HG03175 (cell line): ENCODE results near the gene TBC1D21.

Source experiments
- ATAC-seq: cut with Tn5 transposase; IDR thresholded peaks from one replicate; pipeline ENCODE4 v1.9.1; 2021; ENCODE audit warnings: mild to moderate bottlenecking, moderate library complexity; ENCODE audit not compliant: unreplicated experiment

TBC1D21 gene

DNA sequence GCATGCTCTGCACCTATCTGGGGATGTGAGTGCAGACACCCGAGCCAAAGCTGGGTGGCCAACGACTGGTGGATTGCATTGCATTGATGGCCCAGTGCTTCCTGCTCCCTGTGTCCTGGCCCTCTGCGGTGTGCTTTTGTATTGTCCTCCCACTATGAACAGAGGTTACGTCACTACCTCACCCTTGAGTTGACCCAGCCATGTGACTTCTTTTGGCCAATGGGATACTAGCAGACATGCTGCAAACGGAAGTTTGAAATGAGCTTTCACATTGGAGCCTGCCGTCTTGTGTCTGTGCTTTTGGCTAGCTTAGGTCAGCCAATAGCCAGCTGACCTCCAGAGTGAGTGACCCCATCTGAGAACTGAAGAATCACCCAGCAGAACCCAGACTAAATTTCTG is 15.3 kb upstream of the TBC1D21 start:
- ATAC-seq: no peak

GRCh38 chr15:73862276-73862675 is 11.1 kb upstream of the TBC1D21 start:
- no peak for ATAC-seq

DNA sequence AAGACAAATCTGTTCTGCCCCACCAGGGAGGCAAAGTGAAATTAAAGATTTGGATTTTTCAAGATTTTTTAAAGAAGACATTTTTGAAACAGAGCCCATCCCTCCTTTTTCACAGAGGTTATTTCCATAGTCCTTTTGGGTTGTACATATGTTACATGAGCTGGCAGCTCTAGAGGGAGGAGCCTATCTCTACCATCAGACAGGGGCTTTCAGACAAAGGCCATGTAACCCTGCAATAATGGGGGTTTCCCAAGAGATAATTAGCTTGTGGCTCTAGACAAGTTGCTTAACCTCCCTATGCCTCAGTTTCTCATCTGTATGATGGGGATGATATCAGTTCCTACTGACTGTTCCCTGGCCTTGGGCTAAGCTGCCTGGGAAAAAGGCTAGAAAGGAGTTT is 8.0 kb upstream of the TBC1D21 start:
- ATAC-seq: no peak

DNA sequence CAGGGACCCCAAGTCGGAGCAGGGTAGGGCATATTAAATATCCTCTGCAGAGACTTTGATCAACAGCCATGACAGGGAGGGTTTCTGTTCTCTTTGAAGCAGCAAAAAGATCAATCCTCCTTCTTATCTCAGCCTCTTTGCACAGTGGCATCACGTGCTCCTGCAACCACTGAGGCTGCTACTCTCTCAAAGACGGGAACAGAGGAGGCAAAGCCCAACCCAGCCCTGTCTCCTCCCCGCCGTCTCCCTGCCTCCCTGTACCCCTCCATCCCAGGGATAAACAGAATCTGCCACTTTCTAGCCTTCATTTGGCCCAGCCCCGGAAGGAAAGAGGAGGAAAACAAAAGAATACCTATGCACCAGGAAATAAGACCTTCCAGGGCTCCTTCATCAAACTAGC is 7.5 kb upstream of the TBC1D21 start:
- ATAC-seq: no peak

- no peak for ATAC-seq
Measured at GRCh38 chr15:73866481-73866880, 6.9 kb upstream of the TBC1D21 start.

- no peak for ATAC-seq
Measured at GRCh38 chr15:73866881-73867410, 6.4 kb upstream of the TBC1D21 start.

- ATAC-seq: no peak
Measured at GRCh38 chr15:73867426-73867825, 5.9 kb upstream of the TBC1D21 start.

DNA sequence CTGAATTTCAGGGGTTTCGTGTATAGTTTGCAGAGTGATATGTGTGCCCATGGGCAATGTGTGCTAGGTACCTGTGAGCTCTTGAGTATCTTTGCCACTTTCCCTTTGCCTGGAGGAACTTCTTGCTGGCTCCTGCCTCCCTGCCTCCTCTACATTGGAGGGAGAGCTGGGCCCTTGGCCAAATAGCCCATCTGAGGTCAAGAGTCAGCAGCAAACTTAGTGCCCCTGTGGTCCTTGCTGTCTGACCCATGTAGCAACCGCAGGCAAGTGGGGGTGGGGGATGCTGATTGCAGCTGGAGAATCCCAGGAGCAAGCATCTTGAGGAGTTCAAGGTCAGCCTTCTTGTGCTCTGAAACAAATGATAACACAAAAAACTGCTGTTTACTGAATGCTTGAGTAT is 5.4 kb upstream of the TBC1D21 start:
- ATAC-seq: no peak

- no peak for ATAC-seq
Measured at GRCh38 chr15:73869216-73869995, 4.0 kb upstream of the TBC1D21 start.

DNA sequence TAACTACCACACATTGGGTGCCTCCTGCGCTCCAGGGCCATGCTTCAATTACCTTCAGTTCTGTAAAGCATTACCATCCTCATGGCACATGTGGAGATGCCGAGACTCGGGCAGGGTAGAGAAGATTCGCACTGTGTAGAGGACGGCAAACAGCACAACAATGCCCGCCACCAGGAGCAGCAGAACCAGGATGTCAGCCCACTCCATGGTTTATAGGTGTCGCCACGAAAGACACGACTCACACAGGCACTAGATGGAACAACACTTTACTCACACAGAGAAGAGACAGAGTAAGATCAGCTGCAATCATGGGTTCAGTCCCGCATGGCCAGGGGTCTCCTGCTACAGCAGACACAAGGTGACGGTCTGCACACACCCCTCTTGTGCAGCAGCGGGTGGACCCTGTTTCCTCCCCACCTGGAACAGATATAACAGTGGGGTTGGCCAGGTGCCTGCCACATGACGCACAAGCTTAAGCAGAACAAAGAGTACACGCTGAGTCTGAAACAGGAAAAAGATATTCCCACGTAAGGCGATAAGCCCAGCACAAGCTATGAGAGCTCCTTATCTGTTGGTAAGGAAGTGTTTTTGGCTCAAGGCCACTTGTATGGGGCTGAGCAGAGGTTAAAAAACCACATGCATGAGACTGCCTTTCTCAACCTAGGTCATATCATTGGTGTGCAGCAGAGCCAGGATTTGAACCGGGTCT is 2.5 kb upstream of the TBC1D21 start:
- no peak for ATAC-seq

- ATAC-seq: no peak
Measured at GRCh38 chr15:73872346-73872745, 1.0 kb upstream of the TBC1D21 start.

DNA sequence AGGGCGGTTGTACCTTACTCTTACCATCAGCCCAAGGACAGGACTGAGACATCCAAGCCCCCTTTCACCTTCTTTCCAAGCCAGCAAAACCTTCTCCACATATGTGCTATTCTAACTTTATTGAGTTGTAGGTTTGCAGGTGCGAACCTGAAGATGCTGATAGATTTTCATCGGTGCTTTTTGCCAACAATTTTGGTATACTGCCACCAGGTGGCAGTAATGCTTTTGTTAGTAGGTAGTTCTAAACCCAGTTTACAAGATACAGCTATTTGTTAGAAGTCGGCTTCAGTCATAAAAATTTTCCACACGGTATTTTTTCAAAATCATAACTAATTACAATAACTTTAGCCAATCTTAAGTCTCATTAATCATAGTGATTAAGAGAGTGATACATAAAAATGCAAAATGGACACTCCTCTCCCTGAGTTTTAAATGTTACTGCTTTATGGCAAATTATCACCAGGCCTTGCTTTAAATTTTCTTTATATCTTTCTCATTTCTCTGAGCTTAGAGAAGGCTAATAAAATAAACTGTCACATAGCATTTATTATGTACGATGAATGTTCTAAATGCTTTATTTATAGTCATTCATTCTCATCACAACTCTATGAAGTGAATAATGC is 636 bp downstream of the TBC1D21 start:
- ATAC-seq: no peak

- ATAC-seq: no peak
Measured at GRCh38 chr15:73879426-73879825, 6.1 kb downstream of the TBC1D21 start.

DNA sequence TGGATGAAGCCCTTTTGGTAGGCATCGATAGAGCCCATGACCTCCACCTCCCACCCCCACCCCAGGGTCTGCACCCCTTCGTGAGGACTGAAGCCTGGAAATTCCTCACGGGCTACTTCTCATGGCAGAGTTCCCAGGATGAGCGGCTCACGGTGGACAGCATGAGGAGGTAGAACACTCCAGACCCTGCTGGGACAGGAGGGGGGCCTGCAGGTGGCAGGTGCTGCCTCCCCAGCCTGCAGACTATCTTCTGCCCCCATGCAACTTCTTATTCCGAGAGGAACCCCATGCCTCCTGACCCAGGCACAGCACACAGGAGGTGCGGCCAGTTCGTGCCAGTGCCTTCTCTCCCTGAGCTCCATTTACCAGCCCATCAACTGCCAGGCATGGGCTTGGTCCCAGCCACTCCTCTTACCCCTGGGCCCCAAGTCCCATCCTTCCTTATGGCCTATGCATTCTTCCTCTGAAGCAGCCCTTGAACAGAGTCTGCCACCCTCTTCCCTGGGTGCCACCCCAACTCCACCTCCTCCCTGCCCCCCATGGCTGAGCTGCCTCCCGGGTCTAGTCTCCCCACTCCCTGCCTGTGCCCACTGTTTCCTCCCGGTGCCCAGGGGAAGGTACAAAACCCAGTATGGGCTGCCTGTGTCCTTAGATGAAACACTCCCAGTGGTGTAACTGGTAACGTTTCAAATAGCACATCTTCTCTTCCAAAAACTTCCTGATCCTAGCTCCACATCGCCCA is 8.4 kb downstream of the TBC1D21 start:
- ATAC-seq: no peak

DNA sequence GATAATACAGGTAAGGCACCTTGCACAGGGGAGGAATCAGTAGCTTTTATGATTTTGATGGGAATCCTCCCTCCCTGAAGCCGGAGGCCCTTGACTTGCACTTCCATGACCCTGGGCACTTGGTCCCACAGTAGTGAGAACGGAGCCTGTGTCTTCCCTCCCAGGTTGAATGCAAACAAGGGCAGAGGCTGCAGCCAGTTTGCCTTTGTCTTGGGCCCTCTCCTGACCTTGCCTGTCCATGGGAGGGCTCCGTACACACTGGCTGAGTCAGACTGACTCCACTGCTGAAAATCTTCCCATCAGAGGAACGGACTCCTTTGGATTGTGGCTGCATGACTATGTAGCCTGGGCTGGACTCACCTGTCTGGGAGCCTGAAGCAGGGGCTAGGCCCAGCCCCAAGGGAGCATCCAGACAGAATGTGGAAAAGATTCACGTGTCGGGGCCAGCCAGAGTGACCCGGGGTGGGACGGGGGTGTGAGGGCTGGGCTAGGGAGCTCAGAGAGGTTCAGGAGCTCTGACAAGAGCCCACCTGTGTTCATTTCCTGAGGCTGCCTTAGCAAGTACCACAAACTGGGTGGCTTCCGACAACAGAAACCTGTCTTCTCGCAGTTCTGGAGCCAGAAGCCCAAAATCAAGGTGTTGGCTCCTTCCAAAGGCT is 9.5 kb downstream of the TBC1D21 start:
- no peak for ATAC-seq

DNA sequence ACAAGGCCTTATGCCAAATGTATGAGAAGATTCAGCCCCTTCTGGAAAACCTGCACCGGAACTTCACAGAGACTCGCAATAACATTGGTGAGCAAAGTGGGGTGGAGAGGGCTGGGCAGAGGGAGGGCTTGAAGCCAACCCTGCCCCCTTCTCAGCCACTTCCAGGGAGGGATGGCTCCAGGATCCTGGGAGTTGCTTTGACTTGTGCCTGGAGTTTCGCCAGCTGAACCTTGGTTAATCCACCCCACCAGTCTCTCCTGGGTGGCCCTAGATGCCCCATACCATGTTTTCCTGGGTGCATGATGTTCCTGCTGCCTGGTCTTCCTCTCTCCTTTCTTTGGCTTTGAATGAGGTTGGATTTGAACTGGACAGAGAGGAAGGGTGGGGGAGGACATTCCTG is 10.8 kb downstream of the TBC1D21 start:
- ATAC-seq: no peak

GRCh38 chr15:73885954-73886700 is 12.8 kb downstream of the TBC1D21 start:
- no peak for ATAC-seq

DNA sequence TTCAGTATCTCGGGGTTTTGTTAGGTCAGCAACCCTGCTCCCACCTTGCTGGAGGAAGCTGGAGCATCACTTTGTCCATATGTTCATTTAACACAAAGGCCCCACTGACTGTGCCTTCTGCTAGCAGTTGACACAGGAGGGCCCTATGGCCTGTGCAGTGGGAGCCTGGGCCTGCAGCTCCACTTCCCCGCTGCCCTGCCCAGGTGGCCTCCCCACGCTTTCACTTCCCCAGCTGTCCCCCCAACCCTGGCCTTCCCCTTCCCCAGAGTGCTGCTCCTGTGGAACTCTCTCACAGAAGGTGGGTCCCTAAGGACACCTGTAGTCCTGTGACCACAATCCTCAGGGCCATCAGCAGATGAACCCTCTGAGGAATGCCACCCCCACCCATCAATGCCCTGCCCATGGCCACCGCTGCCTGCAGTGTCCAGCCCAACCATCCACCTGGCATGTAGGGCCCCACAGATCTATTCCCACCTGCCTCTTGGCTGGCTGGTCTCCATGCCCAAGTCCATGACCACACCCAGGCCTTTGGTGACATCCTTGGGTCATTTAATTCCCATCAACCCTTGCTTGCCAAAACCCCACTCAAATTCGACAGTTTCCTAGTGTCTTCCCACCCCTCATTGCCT is 13.5 kb downstream of the TBC1D21 start:
- no peak for ATAC-seq

DNA sequence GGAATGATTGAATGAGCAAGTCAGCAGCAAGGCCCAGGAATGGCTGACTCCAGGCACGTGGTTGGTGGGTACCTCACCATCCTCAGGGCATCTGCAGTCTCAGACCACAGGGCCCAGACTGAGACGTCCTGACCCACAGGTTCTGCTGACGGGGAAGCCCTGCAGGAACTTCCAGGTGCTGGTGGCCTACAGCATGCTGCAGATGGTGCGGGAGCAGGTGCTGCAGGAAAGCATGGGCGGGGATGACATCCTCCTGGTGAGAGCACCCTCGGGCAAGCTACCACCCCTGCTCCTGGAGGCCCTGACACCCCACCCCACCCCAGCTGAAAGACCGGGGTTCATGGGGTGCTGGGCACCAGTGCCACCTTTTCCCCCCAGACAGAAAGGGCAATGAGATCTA is 14.1 kb downstream of the TBC1D21 start:
- ATAC-seq: no peak
